Forelimb muscle (tissue), 1 donor: ENCODE data around the gene PCDHGB3. TPM values are rescaled to one million over a fixed set of nuclear protein-coding genes. Genes with fewer than 3 reads are reported as not detected.
"Not testable (repeated sequence)": the region's sequence is repeated elsewhere in the genome, so short reads cannot be mapped to it uniquely, and the experiment has no call there.

Experiments used
- DNase-seq: peaks from one replicate; pipeline ENCODE4 v3.0.0-alpha.2; 2013; ENCODE audit warnings: low read depth
- polyA plus RNA-seq: library from polyadenylated mRNA; unstranded; fragments of 120-200 nt; gene quantifications from one replicate; pipeline ENCODE4 v1.2.1, GENCODE V29; 2013; ENCODE audit not compliant: insufficient read length

Gene PCDHGB3
- polyA plus RNA-seq, 1 donor, result 1.6 TPM

DNA sequence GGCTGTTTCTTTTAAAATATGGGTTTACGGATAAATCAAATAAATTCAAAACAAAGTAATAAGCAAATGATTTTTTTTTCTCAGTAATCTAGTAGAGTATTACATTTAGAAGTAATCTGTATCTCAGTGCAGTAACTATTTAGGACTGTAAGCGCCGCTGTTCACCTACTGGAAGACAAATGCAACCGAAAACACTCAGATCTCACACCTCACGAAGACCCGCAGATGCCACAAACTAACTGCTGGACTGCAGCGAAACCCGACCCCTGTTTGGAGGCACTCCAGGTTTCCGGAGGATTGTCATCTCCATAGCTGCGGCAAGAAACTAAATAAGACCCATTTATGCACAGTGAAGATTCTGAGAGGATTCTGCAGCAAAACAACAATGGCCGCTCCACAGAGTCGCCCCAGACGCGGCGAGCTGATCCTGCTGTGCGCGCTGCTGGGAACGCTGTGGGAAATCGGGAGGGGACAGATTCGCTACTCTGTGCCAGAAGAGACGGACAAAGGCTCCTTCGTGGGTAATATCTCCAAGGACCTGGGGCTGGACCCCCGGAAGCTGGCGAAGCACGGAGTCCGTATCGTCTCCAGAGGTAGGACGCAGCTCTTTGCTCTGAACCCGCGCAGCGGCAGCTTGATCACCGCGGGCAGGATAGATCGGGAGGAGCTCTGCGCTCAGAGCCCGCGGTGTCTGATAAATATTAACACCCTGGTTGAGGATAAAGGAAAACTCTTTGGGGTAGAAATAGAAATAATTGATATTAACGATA is 22.6 kb downstream of the PCDHGB3 start, which contains the start of gene PCDHGA8:
Gene PCDHGA8 (plus strand): TSS at position 205 of the 770 bp plus-strand sequence. CDS start 181 bp downstream, at position 386.
- DNase-seq, result no peak

DNA sequence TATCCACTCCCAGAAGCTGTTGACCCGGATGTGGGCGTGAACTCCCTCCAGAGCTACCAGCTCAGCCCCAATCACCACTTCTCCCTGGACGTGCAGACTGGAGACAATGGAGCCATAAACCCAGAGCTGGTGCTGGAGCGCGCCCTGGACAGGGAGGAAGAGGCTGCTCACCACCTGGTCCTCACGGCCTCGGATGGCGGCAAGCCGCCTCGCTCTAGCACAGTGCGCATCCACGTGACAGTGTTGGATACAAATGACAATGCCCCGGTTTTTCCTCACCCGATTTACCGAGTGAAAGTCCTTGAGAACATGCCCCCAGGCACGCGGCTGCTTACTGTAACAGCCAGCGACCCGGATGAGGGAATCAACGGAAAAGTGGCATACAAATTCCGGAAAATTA is 23.2 kb downstream of the PCDHGB3 start:
- DNase-seq, result no peak

DNA sequence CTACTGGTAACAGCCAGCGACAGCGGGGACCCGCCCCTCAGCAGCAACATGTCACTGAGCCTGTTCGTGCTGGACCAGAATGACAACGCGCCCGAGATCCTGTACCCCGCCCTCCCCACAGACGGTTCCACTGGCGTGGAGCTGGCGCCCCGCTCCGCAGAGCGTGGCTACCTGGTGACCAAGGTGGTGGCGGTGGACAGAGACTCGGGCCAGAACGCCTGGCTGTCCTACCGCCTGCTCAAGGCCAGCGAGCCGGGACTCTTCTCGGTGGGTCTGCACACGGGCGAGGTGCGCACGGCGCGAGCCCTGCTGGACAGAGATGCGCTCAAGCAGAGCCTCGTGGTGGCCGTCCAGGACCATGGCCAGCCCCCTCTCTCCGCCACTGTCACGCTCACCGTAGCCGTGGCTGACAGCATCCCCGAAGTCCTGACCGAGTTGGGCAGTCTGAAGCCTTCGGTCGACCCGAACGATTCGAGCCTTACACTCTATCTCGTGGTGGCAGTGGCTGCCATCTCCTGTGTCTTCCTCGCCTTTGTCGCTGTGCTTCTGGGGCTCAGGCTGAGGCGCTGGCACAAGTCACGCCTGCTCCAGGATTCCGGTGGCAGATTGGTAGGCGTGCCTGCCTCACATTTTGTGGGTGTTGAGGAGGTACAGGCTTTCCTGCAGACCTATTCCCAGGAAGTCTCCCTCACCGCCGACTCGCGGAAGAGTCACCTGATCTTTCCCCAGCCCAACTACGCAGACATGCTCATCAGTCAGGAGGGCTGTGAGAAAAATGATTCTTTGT is 24.6 kb downstream of the PCDHGB3 start:
- not testable (repeated sequence) for DNase-seq

DNA sequence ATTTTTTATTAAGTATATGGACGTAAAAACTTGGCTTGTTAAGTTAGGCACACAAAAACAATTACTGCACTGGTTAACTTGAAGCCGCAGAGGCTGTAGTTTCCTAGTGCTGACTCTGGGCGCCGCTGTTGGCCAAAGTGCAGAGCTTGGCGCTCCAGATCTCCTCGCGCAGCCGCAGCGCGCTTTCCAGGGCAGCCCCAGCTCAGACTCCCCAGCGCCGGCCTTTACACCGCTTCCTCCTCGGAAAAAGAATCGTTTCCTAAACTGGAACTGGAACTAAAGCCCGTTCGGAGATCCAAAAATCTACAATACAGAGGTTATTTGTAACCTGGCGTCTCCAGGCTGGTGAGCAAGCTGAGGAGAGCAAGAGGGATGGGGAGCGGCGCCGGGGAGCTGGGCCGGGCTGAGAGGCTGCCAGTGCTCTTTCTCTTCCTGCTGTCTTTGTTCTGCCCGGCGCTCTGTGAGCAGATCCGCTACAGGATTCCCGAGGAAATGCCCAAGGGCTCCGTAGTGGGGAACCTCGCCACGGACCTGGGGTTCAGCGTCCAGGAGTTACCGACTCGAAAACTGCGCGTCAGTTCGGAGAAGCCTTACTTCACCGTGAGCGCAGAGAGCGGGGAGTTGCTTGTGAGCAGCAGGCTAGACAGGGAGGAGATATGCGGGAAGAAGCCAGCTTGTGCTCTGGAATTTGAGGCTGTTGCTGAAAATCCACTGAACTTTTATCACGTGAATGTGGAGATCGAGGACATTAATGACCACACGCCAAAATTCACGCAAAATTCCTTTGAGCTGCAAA is 27.9 kb downstream of the PCDHGB3 start, which contains the start of gene PCDHGB5:
Gene PCDHGB5 (plus strand): TSS at position 192 of the 796 bp plus-strand sequence. CDS start 181 bp downstream, at position 373.
- DNase-seq, result not testable (repeated sequence)

DNA sequence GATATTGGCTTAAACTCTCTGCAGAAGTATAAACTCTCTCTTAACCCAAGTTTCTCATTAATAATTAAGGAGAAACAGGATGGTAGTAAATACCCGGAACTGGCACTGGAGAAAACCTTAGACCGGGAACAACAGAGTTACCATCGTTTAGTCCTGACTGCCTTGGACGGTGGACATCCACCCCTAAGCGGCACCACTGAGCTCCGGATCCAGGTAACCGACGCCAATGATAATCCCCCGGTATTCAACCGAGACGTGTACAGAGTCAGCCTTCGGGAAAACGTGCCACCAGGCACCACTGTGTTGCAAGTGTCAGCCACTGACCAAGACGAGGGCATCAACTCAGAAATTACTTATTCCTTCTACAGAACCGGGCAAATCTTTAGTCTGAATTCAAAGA is 28.6 kb downstream of the PCDHGB3 start:
- no peak for DNase-seq

DNA sequence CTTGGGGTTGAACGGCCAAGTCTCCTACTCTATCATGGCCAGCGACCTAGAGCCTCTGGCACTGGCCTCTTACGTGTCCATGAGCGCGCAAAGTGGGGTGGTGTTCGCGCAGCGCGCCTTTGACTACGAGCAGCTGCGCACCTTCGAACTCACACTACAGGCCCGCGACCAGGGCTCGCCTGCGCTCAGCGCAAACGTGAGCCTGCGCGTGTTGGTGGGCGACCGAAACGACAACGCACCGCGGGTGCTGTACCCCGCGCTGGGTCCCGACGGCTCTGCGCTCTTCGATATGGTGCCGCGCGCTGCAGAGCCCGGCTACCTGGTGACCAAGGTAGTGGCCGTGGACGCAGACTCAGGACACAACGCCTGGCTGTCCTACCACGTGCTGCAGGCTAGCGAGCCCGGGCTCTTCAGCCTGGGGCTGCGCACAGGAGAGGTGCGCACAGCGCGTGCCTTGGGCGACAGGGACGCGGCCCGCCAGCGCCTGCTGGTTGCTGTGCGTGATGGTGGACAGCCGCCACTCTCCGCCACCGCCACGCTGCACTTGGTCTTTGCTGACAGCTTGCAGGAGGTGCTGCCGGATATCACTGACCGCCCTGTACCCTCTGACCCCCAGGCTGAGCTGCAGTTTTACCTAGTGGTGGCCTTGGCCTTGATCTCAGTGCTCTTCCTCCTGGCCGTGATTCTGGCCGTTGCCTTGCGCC is 29.7 kb downstream of the PCDHGB3 start:
- DNase-seq, result no peak

DNA sequence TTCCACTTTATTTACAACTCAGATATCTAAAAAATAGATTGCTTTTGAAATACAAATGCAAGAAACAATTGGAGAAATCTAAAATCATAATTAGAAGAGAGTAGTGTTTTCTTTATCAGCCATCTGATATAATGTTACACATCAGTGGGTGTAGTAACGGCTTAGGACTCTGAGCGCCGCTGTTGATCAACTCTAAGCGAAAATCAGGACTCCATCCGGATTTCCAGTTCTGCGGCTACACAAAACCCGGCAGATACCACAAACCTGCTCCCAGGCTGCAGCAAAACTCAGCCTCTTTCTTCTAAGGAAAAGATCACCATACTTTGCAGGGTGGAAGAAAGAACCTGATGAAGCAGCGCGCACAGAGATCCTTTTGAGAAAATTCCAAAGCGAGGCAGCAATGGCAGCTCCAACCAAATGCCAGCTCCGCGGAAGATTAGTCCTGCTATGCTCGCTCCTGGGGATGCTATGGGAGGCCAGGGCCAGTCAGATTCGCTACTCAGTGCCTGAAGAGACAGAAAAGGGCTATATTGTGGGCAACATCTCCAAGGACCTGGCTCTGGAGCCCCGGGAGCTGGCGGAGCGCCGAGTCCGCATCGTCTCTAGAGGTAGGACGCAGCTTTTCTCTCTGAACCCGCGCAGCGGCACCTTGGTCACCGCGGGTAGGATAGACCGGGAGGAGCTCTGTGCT is 32.7 kb downstream of the PCDHGB3 start, which contains the start of gene PCDHGA9:
Gene PCDHGA9 (plus strand): TSS at position 226 of the 691 bp plus-strand sequence. CDS start 175 bp downstream, at position 401.
- no peak for DNase-seq

DNA sequence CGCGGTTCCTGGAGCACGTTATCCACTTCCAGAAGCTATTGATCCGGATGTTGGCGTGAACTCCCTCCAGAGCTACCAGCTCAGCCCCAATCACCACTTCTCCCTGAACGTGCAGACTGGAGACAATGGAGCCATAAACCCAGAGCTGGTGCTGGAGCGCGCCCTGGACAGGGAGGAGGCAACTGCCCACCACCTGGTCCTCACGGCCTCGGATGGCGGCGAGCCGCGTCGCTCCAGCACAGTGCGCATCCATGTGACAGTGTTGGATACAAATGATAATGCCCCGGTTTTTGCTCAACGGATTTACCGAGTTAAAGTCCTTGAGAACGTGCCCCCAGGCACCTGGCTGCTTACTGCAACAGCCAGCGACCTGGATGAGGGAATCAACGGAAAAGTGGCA is 33.3 kb downstream of the PCDHGB3 start:
- DNase-seq, result no peak

DNA sequence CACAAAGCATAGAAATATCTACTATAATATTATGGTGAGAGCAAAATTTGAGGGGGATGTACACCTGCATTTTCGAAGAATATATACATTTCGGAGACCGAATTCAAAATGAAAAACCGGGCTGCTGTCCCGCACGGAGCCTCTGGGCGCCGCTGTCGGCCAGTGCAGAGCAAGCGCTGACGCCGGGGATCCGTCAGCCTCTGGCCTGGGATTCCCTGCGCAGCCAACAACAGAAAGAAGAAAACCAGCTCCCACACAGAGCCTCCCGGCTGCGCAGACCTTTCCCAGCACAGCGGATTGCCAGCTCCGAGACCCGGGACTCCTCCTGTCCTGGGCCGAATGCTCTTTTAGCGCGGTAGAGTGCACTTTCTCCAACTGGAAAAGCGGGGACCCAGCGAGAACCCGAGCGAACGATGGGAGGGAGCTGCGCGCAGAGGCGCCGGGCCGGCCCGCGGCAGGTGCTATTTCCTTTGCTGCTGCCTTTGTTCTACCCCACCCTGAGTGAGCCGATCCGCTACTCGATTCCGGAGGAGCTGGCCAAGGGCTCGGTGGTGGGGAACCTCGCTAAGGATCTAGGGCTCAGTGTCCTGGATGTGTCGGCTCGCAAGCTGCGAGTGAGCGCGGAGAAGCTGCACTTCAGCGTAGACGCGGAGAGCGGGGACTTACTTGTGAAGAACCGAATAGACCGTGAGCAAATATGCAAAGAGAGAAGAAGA is 37.9 kb downstream of the PCDHGB3 start, which contains the start of gene PCDHGB6:
Gene PCDHGB6 (plus strand): TSS at position 232 of the 716 bp plus-strand sequence. CDS start 182 bp downstream, at position 414.
- not testable (repeated sequence) for DNase-seq

DNA sequence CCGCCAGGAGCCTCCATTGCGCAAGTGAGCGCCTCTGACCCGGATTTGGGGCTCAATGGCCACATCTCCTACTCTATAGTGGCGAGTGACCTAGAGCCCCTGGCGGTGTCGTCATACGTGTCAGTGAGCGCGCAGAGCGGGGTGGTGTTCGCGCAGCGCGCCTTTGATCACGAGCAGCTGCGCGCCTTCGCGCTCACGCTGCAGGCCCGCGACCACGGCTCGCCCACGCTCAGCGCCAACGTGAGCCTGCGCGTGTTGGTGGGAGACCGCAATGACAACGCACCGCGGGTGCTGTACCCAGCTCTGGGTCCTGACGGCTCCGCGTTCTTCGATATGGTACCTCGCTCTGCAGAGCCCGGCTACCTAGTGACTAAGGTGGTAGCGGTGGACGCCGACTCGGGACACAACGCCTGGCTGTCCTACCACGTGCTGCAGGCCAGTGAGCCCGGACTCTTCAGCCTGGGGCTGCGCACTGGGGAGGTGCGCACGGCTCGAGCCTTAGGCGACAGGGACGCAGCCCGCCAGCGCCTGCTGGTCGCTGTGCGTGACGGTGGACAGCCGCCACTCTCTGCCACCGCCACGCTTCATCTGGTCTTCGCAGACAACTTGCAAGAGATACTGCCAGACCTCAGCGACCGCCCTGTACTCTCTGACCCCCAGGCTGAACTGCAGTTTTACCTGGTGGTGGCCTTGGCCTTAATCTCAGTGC is 39.7 kb downstream of the PCDHGB3 start:
- DNase-seq, result no peak

DNA sequence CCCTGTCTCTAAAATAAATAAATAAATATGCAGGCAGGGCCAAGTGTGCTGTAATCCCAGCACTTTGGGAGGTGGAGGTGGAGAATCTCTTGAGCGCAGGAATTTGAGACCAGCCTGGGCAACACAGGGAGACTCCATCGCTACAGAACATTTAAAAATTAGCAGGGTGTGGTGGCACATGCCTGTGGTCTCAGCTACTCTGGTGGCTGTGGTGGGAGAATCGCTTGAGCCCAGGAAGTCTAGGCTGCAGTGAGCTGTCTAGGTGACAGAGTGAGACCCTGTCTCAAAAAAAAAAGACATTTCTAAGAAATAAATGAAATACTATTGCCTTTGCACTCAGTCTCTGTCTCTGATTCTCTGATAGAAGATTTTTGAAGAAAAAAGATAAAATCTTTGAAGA is 41.5 kb downstream of the PCDHGB3 start:
- no peak for DNase-seq

DNA sequence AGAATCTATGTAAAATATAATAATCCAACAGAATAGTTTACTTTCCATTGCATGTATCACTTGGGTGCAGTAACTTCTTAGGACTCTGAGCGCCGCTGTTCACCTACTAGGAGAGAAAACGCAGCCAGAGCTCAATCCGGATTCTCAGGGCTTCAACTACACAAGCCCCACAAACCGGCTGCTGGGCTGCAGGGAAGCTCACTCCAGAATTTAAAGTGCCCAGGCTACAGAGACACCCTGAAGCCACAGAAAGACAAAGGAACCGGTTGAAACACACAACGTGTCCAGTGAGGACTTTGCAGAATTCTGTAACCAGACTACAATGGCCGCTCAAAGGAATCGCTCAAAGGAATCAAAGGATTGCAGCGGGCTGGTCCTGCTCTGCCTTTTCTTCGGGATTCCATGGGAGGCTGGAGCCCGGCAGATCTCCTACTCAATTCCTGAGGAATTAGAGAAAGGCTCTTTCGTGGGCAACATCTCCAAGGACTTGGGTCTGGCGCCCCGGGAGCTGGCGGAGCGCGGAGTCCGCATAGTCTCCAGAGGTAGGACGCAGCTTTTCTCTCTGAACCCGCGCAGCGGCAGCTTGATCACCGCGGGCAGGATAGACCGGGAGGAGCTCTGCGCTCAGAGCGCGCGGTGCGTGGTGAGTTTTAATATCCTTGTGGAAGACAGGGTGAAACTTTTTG is 43.0 kb downstream of the PCDHGB3 start, which contains the start of gene PCDHGA10:
Gene PCDHGA10 (plus strand): TSS at position 134 of the 686 bp plus-strand sequence. CDS start 189 bp downstream, at position 323.
- no peak for DNase-seq

DNA sequence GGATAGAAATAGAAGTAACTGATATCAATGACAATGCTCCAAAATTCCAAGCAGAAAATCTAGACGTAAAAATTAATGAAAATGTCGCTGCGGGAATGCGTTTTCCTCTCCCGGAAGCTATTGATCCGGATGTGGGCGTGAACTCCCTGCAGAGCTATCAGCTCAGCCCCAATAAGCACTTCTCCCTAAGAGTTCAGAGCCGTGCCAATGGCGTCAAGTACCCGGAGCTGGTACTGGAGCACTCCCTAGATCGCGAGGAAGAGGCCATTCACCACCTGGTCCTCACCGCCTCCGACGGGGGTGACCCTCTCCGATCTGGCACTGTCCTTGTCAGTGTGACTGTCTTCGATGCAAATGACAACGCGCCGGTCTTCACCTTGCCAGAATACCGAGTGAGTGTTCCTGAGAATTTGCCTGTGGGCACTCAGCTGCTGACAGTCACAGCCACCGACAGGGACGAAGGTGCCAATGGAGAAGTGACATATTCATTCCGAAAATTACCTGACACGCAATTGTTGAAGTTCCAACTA is 43.6 kb downstream of the PCDHGB3 start:
- DNase-seq, result no peak

DNA sequence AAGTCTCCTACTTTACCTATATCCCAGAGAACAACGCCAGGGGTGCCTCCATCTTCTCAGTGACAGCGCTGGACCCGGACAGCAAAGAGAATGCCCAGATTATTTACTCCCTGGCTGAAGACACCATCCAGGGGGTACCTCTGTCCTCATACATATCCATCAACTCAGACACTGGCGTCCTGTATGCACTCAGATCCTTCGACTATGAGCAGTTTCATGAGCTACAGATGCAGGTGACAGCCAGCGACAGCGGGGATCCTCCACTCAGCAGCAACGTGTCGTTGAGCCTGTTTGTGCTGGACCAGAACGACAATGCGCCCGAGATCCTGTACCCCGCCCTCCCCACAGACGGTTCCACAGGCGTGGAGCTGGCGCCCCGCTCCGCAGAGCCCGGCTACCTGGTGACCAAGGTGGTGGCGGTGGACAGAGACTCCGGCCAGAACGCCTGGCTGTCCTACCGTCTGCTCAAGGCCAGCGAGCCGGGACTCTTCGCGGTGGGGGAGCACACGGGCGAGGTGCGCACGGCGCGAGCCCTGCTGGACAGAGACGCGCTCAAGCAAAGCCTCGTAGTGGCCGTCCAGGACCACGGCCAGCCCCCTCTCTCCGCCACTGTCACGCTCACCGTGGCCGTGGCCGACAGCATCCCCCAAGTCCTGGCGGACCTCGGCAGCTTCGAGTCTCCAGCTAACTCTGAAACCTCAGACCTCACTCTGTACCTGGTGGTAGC is 44.7 kb downstream of the PCDHGB3 start:
- DNase-seq, result not testable (repeated sequence)

DNA sequence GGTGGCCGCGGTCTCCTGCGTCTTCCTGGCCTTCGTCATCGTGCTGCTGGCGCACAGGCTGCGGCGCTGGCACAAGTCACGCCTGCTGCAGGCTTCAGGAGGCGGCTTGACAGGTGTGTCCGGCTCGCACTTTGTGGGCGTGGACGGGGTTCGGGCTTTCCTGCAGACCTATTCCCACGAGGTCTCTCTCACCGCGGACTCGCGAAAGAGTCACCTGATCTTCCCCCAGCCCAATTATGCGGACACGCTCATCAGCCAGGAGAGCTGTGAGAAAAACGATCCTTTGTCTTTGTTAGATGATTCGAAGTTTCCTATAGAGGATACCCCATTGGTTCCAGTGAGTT is 45.2 kb downstream of the PCDHGB3 start:
- not testable (repeated sequence) for DNase-seq

DNA sequence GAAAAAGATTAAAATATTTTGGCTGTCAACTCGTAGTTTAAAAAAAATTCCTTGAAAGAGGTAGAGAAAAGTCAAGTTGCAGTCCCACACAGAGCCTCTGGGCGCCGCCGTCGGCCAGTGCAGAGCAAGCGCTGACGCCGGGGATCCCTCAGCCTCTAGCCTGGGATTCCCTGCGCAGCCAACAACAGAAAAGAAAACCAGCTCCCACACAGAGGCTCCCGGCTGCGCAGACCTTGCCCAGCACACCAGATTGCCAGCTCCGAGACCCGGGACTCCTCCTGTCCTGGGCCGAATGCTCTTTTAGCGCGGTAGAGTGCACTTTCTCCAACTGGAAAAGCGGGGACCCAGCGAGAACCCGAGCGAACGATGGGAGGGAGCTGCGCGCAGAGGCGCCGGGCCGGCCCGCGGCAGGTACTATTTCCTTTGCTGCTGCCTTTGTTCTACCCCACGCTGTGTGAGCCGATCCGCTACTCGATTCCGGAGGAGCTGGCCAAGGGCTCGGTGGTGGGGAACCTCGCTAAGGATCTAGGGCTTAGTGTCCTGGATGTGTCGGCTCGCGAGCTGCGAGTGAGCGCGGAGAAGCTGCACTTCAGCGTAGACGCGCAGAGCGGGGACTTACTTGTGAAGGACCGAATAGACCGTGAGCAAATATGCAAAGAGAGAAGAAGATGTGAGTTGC is 47.6 kb downstream of the PCDHGB3 start, which contains the start of gene PCDHGB7:
Gene PCDHGB7 (plus strand): TSS at position 184 of the 679 bp plus-strand sequence. CDS start 183 bp downstream, at position 367.
- DNase-seq, result not testable (repeated sequence)
